Upper lobe of left lung (tissue), 4 donors: ENCODE measurements around the gene PRKD1.

Experiments used
- POLR2A ChIP-seq, 4 donors: fragments of 450-650 bp; IDR thresholded peaks; one replicate each; pipeline ENCODE4 v1.5.1; 2016 to 2017; ENCODE audit warnings: antibody characterized with exemption in 4 of 4, mild to moderate bottlenecking in 2 of 4
- TF ChIP-seq, protein P1 (sequence below), 6 experiments: fragments of 450-650 bp in 4 of 6; fragments of 200-600 bp in 2 of 6; sonication (generic) in 2 of 6; IDR thresholded peaks; one replicate each; pipeline ENCODE4 v1.5.1; 2016 to 2019; ENCODE audit warnings: antibody characterized with exemption in 6 of 6

DNA sequence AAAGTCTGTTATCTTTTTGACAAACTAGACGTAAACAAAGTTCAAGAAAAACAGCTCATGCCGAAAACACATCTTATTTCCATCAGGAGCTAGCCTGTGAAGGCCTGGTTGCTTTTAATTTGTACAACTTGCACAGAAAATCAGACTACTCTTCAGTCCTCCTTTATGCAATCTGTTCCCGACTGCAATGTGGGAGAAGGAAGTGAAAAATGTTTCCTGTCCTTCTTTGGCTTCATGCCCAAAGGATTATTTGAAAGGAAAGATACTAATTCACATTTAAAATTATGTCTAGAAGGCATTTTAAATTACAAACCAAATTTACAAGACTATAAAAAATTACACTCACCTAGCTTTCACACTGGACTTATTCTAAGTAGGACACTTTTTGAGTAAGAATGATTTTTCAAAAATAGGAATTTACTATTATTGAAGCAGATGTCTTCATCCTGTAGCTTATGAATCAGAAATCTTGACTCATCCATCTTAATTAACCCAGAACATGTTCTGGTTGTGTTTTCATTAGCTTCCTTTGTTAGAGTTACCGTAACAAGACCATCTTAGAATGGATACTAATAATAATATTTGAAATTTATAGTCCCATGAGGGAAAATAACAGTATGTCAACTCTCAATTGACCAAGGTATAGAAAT, 272.6 kb downstream of the PRKD1 start:
- TF ChIP-seq, protein P1, sequence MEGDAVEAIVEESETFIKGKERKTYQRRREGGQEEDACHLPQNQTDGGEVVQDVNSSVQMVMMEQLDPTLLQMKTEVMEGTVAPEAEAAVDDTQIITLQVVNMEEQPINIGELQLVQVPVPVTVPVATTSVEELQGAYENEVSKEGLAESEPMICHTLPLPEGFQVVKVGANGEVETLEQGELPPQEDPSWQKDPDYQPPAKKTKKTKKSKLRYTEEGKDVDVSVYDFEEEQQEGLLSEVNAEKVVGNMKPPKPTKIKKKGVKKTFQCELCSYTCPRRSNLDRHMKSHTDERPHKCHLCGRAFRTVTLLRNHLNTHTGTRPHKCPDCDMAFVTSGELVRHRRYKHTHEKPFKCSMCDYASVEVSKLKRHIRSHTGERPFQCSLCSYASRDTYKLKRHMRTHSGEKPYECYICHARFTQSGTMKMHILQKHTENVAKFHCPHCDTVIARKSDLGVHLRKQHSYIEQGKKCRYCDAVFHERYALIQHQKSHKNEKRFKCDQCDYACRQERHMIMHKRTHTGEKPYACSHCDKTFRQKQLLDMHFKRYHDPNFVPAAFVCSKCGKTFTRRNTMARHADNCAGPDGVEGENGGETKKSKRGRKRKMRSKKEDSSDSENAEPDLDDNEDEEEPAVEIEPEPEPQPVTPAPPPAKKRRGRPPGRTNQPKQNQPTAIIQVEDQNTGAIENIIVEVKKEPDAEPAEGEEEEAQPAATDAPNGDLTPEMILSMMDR (IDR thresholded peaks at IDR 0.05), result no peak
- no peak for TF ChIP-seq POLR2A (IDR thresholded peaks at IDR 0.05)
